NCI-H1417 (cell line): ENCODE measurements around the gene C14orf93.
A peak's percentile ranks its signal among the peaks of the same experiment; 100 is the strongest.

Source experiments
- DNase-seq, 3 experiments: peaks; one replicate each; lab custom pipeline; 2025; lab: John Stamatoyannopoulos, UW

Gene C14orf93, protein sequence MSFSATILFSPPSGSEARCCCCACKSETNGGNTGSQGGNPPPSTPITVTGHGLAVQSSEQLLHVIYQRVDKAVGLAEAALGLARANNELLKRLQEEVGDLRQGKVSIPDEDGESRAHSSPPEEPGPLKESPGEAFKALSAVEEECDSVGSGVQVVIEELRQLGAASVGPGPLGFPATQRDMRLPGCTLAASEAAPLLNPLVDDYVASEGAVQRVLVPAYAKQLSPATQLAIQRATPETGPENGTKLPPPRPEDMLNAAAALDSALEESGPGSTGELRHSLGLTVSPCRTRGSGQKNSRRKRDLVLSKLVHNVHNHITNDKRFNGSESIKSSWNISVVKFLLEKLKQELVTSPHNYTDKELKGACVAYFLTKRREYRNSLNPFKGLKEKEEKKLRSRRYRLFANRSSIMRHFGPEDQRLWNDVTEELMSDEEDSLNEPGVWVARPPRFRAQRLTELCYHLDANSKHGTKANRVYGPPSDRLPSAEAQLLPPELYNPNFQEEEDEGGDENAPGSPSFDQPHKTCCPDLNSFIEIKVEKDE

DNA sequence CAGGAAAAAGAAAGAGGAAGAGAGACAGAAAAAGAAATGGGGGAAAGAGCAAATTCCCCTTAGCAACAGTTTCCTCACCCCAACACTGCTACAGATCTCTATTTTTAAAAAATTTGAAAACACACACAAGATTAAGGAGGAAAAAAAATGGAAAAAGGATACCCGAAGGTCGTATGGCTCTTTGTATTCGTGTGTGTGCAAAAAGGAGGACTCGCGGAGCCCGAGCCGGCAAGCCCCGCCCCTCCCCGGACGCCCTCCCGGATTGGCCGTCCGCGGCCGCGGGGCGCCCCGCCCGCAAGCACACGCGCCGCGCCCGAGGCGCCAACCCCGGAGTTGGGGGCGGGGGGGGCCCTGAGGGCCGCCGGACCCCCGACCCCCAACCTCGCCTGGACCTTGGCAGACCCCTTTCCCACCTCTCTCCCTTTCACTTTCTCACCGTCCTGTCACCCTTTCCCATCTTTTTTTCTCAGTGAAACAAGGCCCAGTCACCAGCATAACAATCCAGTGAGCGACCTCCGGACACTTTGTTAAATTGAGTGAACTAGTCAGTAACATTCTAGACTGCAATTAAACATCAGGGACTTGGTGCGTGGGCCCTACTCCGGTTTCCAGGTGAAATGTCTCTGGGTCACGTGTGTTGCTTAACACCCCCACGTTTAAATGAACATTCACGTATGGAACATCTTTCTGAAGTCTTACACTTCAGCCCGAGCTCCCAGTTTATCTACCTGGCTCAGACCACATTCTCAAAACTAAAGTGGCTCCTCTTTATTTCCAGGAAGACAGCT, at the start of gene C14orf93:
Gene C14orf93, minus strand, starts transcription at position 205 of the 788 bp plus-strand sequence. CDS start 11,120 bp downstream, outside the sequence.
- peak; percentile 82 to 88 (median 86) for DNase-seq

DNA sequence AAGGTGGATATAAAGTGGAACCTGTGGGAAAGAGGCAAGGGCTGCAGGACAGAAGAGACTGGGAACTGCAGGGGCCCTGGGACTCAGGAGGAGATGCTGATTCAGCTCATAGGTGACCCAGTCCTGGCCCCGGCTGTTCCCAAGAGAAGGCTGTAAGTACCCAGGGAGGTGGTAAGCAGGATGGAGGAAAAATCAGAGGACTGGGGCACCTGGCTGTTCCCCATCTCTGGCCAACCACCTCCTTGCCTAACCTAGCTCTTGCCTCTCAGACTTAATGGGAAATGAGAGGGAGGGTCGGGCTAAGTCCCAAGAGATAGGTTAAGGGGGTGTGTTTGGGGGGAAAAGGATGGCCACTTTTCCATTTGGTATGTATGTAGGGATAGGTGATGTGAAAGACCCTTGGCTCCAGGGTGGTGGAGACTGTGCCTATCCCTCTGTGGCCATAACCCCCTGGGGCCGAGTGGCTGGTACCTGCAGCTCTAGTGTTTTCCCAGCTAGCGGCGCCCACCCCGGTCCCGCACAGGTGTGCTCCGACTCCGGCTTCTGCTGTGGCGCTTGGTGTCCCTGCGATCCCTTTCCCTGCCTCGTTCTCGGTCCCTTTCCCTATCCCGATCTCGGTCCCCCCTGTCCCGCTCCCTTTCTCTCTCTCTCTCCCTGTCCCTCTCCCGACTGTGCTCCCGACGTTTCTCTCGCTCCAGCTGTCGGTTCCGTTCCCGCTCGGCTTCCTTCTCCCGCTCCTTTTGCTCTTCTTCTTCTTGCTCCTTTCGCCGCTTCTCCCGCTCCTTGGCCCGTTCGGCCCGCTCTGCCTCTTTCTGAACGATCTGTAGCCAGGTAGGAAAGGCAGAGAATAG, 48.9 kb upstream of the C14orf93 start:
- DNase-seq = no peak

DNA sequence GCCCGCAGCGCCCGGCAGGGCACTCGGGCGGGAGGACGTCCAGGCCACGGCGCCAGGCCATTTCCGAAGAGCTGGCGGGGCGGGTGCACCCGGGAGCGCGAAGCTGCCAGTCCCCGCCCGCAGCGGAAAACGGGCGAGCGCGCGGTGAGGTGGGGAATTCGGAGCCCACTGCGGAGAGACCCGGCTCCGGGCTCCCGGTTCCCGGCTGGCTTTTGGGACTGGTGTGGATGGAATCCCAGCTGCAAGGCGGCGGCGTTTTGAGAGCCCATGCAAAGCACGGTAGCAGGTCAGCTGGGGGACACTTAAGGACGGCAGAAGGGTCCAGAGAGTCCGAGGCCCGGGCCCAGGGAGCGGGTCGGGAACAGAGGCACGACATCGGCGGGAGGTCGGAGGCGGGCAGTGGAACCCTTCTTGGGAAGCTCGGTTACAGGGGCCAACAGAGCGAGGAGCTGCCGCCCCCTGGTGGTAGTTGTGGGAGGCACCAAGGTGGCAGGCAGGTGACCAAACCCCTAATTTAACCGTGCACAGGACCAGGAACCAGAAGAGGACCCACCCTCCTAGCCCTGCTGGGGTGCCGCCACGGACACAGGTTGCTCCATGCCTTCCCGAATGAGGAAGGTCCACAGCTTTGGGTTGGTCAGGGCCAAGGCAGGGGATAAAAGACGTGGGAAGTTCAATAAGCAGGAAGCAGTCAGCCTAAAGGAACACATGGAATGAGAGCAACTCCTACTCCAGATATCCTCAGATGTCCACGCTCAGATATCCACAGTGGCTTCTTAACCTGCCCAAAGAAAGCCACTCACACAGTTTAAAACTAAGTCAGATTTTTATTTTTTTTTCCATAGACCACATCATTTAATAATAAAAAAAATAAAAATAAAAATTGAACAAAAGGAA, 48.1 kb upstream of the C14orf93 start:
- no peak for DNase-seq

DNA sequence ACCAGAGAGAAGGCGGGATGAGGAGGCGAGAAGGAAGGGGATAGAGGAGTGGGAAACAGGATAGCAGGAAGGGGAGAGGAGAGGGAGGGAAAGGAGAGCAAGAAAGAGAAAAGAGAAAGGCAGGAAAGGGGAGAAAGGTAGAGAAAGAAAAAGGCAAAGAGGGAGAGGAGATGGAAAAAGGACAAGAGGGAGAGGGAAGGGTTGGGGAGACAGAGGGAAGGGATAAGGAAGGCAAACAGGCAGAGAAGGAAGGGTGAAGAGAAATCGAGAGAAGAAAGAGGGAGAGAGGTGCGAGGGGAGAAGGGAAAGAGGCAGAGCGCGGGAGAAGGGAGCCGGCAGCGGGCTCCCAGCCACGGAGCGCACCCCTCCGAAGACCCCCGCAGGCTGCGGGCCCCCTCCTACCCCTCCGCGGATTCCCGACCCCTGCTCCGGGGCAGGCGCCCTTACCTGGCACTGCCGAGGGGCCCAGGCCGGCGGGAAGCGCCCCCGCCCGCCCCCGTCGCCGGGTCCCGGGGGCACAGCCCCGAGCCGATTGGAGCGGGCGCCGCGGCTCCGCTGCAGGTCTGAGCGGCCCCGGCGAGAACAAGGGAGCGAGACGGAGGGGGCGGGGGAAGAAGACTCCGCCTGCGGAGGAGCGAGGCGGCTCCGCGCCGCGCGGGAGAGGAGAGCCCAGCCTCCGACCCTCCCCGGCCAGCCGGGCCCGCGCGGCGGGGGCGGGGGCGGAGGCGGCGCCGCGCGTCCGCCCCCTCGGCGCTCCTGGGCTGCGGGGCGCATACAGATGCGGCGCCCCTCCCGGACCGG, 47.2 kb upstream of the C14orf93 start, which contains the start of gene CDH24:
Gene CDH24, minus strand, starts transcription at position 565 of the 801 bp plus-strand sequence. CDS start 1,787 bp downstream, outside the sequence.
- no peak for DNase-seq

DNA sequence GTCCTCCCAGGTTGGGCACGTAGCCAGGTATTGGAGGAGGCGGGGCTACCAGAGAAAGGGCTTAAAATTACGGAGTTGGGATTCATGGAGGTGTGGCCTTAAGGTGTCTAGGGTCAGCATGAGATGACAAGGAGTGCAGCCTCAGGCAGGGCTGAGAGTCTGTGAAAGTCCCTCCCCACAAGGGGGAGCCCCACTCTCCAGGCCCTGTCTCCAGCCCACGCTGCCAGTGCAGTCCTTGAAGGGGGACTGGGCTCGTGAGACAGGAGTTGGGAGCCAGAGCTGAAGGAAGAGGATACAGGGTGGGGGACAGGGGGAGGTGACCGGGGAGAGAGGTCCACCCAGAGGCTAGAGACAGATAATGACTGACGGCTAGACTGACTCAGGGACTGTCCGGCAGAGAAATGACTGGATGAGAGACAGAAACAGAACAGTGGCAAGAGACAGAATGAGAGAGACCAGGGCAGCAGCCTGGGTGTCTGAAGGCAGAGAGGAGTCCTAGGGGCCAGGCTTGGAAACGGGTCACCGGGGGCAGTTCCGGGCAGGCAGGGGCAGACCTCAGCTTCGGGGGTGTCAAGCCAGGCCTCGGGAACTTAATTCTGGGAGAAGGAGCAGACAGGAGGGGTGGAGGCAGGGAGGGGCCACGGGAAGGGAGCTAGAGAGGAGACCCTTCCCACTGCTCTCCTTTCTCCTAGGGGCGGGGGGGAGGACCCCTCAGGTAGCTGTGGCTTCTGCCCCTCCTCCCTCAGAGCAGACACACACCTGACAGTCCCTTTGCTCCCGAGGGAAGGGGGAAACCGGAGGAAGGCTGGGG, 46.4 kb upstream of the C14orf93 start:
- no peak for DNase-seq

DNA sequence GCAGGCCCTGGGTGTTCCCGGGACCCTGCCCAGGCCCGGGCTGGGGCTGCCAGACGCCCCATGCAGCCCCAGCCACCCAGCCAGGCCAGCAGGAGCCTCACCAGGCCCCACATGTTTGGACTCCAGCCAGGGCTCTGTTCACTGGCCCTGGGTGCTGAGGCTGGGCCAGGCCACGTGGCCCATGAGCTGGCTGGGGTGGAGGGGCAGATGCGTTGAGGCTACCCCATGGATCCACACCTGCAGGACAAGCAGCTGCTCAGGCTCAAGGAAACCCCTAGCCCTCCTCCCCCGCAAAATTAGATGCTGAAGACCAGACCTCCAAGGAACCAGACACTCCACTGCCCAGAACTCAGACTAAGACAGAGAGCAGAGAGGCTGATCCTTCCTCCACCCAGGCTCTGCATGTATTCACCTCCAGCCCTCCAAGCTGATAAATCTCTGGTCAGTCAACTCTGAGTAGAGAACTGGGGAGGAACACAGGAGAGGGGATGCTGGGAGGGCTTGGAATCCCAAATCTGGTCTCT, 45.7 kb upstream of the C14orf93 start:
- DNase-seq = no peak

DNA sequence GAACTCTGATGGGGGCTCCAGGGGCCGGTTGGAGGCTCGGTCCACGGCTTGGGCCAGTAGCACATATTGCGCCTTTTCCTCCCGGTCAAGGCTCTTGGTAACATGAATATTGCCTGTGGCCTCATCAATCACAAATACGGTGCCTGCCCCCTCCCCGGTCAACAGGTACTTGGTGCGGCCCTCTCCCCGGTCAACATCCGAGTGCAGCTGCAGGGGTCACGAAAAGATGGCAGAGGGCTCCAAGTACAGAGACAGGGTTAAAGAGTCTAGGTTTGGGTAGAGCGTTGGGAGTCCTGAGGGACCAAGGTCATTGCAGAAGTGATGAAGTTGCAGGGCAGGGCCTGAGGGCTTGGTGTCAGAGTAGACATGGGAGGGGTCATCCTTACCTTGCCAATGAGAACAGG, 45.2 kb upstream of the C14orf93 start:
- DNase-seq = no peak

DNA sequence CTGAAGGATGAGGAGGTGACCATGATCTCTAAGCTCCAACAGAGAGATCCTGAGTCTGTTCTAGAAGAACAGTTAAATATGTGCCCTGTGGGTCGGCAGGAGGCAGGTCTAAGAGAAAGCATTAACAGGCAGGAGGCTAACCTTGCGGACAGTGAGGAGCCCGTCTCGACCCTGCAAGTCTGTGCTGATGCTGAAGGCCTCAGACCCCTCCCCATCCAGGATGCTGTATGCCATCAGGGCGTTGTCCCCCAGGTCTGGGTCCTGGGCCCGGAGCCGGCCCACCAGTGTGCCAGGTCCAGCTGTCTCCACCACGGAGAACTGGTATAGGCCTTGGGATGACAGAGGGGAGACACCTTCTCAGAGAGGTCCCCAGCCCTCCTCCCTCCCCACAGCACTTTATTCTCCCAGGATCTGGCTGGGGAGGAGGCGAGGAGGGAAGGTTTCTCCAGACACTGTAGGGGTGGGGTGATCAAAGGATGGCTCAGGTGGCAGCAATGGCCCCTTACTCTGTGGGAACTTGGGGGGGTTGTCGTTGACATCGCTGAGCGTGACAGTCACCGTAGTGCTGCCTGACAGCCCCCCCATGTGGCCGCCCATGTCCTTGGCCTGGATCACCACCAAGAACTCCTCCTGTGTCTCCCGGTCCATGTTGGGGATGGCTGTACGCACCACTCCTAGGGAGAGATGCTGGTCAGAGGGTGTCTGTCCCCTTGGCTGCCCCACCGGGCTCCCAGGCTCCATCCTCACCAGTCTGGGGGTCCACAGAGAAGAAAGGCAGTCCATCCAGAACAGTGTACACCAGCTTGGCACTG, 44.3 kb upstream of the C14orf93 start:
- DNase-seq = no peak

DNA sequence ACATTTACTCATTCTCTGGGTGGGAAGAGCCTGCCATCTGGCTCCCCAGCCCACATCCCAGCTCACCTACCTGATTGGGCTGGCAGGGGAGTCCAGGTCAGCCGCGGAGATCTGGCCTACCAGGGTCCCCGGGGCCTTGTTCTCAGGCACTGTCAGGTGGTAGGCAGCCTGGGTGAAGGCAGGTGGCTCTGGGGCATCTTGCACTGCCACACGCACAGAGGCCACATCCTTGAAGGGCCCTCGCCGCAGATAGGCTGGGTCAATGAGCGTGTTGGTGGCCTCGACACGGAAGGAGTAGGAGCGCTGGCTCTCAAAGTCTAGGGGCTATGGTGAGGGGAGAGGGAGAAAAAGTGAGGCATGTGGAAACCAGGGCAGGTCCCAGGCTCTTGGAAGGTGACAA, 43.5 kb upstream of the C14orf93 start:
- no peak for DNase-seq

DNA sequence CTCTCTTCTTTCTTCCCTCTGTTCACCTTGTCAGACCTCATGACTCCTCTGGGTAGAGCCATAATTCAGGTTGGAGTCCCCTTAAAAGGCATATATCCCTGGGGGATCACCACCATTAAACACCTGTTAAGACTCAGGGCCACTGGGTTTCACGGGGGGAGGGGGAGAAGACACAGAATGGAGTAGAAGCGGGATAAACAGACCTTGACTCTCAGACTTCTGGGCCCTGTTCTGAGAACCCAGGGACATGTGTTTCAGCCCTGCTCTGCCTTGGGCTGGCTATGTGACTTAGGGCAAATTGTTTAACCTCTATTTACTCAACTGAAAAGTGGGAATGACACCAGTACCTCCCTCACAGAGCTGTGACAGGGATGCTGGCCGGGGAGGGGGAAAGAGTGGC, 42.7 kb upstream of the C14orf93 start:
- DNase-seq = no peak

DNA sequence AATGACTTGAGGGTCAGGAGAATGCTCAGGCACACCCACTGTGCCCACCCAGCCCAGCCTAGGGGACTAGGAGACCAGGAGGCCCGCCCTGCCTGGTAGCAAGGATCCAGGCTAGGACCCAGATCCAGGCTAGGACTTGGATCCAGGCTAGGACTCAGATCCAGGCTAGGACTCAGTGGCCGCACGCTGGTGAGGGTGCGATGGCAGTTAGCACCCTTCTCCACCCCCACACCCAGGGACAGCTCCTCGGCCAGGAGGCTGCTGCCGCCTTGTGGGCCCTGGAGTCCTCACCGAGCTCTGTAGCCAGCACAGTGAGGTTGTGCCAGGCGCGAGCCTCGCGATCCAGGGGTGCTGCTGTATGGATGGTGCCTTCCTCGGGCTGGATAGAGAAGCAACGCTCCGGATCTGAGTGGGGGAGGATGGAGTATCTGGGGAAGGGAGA, 42.3 kb upstream of the C14orf93 start:
- no peak for DNase-seq

DNA sequence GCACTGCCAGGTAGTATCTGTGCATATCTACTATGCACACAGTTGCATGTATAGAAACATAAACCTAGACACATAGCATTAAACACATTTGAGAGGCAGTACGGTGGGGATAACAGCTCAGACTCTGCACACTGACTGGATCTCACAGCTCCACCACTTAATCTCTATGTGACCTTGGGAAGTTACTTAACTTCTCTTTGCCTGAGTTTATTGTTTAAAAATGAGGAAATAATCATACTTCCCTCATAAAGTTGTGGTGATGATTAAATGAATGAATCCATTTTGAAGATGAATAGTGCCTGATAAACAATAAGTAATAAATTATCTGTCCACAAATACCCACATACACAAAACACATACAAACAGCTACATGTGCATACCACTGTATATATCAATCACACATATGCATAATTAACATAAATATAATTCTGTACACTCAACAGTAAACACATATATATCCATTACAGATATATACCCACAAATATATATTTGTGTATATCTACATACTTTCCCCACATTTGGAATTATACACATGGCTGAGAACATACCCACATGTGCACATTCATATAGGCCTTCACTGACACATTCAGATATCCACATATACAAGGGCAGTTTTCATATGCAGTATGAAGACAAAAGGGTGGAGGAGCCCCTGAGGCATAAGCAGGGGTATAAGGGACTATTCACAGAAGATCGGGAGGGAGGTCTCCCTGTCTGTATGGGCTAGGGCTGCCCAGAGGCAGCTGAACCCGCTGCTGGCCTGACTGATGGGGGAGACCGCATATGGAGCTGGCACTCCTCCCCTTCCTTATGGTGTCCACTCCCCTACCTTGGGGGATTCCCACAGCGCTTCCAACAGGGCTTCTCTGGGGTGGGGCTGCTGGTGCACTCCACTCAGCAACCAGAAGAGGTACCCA, 41.5 kb upstream of the C14orf93 start:
- DNase-seq = no peak

DNA sequence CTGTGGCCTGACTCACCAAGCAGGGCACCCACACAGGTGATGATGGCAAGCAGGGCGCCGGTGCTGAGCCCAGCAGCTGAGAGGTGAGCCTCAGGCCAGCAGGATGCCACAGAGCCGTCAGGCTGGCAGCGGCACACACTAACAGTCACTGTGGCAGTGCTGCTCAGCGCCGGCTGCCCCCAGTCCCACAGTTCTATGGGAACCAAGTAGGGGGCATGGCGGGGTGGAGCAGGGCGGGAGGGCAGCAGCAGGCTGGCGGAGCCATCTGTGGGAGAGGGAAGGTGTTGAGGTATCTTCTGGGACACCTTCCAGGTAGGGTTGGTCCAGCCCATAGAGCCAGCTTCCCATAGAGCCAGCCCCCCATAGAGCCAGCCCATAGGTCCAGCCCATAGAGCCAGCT, 39.1 kb upstream of the C14orf93 start:
- DNase-seq = no peak

DNA sequence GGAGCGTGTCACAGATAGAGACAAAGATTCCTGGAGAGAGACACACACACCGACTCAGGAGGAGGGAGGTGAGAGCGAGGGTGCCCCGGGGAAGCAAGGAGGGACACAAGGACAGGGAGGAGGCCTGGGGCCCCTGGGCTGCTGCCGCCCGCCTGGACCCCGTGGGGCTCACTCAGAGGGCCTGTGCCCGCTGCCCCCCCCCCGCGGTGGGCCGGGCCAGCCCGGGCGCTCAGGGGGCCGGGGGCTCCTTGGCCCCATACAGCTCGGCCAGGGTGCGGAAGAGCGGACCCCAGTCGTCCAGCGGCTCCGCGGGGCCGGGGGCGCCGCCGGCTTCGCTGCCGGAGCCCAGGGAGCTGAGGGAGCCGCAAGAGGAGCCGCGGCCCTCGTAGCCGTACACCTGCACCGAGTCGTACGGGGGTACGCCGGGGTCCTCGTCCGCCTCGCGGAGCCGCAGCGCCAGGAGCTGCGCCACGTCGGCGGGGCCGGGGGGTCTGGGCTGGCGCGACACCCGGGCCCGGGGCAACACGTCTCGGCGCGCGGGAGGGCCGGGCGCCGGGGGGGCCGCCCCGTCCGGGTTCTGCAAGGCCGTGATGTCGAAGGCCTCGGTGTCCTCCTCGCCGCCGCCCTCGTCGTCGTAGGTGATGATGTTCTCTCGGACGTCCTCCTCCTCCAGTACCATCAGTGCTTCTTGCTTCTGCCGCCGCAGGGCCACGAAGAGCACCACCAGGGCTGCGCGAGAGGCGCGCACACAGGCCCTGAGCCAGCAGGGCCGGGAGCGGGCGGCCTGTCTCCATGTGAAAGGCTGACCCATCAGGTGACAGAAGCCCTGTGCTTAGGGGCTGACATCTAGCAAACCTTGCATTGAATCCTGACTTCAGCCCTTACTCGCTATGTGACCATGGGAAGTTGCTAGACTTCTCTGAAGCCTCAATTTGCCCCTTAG, 38.1 kb upstream of the C14orf93 start:
- DNase-seq = no peak

DNA sequence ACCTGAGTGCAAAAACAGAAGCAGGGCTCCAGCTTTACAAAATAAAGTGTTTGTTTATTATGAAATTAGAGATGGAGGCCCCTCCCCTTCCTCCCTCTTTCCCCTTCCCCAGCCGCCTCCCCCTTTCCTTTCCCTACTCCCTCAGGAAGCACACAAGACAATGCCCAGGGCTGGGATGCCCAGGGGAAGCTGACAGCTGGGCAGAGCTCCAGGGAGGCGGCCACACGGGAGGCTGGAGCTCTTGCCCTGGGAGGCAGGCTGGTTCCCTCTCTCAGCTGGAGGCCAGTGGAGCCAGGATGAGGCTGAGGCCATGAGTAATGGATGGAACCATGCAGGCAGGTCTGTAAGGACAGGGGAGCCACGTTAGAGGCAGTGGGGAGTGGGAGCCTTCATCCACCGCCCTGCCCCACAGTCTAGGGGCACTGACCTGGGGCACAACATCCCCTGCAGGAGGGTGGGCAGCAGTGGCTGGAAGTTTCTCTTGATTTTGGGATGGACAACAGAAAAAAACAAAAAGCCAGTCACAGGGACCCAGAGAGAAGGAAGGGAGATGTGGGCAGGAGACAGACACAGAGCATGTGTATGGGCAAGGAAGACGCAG, 37.2 kb upstream of the C14orf93 start:
- DNase-seq = no peak
